Prostate gland (tissue), 2 donors: ENCODE data around the gene OTUD5.

Experiments
- CTCF ChIP-seq, 4 experiments: fragments of 200-600 bp in 2 of 4; fragments of 450-650 bp in 2 of 4; sonication (generic) in 2 of 4; IDR thresholded peaks; 1 replicate in 3 of 4; 2 replicates in 1 of 4; pipeline ENCODE4 v1.5.1; 2016 to 2019; ENCODE audit warnings: antibody characterized with exemption in 4 of 4, mild to moderate bottlenecking in 2 of 4, moderate library complexity in 2 of 4
- POLR2A ChIP-seq: fragments of 450-650 bp; IDR thresholded peaks from one replicate; pipeline ENCODE4 v1.6.1; 2016; ENCODE audit warnings: antibody characterized with exemption, mild to moderate bottlenecking

GRCh38 chrX:48992341-48992740 lies 34.9 kb upstream of the OTUD5 start:
- TF ChIP-seq CTCF (IDR thresholded peaks at IDR 0.05) (no peak), POLR2A (no peak)
